Measurements from ENCODE around the gene QPCT. TPM values are rescaled to one million over a fixed set of nuclear protein-coding genes. Genes with fewer than 3 reads are reported as not detected.

QPCT gene
- total RNA-seq, 1 donor from 2014 or later, result 0.45 TPM

DNA sequence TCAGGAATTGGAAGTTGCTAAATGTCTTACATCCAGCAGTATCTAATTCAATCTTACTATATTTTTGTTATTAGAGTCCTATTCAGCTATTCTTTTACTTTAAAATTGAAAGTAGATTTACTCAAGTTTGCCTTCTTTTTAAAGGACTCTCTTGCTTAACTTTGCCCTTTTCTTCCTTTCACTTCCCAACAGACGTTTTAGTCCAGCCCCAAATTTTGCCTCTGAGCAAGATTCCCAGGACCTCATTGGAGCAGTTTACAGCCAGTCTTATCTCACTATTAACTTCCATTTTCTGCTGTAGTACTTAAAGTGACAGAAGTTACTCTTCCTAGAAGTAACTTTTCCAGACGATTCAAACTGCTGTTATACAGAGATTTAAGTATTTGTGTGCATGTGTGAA lies 18.1 kb upstream of the QPCT start:
- peak overlapping the region; percentile 27 for H3K4me3 Mint-ChIP-seq
- DNase-seq (ENCODE audit: low spot score in 2 of 2, unreplicated experiment in 2 of 2), result no peak
- no peaks in the 10 kb centered on the region for H3K27me3 Mint-ChIP-seq (ENCODE audit: low read depth)
- H3K27ac Mint-ChIP-seq, result peak overlapping the region; percentile 3
- H3K9me3 Mint-ChIP-seq, result no peaks in the 10 kb centered on the region
- H3K36me3 Mint-ChIP-seq, result no peaks in the 10 kb centered on the region
- TF ChIP-seq, protein P1, sequence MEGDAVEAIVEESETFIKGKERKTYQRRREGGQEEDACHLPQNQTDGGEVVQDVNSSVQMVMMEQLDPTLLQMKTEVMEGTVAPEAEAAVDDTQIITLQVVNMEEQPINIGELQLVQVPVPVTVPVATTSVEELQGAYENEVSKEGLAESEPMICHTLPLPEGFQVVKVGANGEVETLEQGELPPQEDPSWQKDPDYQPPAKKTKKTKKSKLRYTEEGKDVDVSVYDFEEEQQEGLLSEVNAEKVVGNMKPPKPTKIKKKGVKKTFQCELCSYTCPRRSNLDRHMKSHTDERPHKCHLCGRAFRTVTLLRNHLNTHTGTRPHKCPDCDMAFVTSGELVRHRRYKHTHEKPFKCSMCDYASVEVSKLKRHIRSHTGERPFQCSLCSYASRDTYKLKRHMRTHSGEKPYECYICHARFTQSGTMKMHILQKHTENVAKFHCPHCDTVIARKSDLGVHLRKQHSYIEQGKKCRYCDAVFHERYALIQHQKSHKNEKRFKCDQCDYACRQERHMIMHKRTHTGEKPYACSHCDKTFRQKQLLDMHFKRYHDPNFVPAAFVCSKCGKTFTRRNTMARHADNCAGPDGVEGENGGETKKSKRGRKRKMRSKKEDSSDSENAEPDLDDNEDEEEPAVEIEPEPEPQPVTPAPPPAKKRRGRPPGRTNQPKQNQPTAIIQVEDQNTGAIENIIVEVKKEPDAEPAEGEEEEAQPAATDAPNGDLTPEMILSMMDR (IDR thresholded peaks at IDR 0.05; ENCODE audit: unreplicated experiment), result no peak
- H3K4me1 Mint-ChIP-seq, result peaks cover 36% of the 10 kb centered on the region

GRCh38 chr2:37326866-37327634 lies 17.4 kb upstream of the QPCT start:
- Mint-ChIP-seq H3K4me1 (peaks cover 28% of the 10 kb centered on the region), H3K9me3 (no peaks in the 10 kb centered on the region), H3K36me3 (no peaks in the 10 kb centered on the region), H3K27me3 (ENCODE audit: low read depth) (no peaks in the 10 kb centered on the region), H3K4me3 (peak overlapping the region; percentile 27), H3K27ac (peak overlapping the region; percentile 32)
- DNase-seq (ENCODE audit: low spot score in 2 of 2, unreplicated experiment in 2 of 2), result no peak
- TF ChIP-seq, protein P1 (IDR thresholded peaks at IDR 0.05; ENCODE audit: unreplicated experiment), result no peak

DNA sequence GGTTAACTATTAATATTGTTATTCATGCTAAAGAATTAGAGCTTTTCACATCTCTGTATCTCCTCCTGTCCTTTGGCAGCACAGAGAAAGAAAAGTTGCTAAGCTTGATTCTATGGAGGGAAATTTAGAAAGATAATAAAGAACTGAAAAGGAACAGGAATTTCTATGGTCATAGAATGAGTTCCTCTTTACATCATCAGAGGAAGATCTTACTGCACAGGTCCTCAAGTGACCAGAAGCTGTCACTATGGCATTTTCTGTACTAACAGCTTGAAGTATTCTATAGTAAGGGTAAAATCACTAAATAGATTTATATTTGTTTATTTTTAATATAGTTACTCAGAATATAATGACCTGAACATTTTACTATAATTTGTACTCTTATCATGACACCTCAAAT lies 13.7 kb upstream of the QPCT start:
- H3K27ac Mint-ChIP-seq, result no peak overlapping the region
- no peaks in the 10 kb centered on the region for H3K36me3 Mint-ChIP-seq
- no peak for DNase-seq (ENCODE audit: low spot score in 2 of 2, unreplicated experiment in 2 of 2)
- peaks cover 22% of the 10 kb centered on the region for H3K4me1 Mint-ChIP-seq
- TF ChIP-seq, protein P1 (IDR thresholded peaks at IDR 0.05; ENCODE audit: unreplicated experiment), result no peak
- H3K4me3 Mint-ChIP-seq, result no peak overlapping the region
- no peaks in the 10 kb centered on the region for H3K9me3 Mint-ChIP-seq
- no peaks in the 10 kb centered on the region for H3K27me3 Mint-ChIP-seq (ENCODE audit: low read depth)

- Mint-ChIP-seq H3K9me3 (no peaks in the 10 kb centered on the region), H3K4me3 (no peak overlapping the region), H3K27me3 (ENCODE audit: low read depth) (no peaks in the 10 kb centered on the region), H3K36me3 (no peaks in the 10 kb centered on the region), H3K27ac (no peak overlapping the region), H3K4me1 (peaks cover 18% of the 10 kb centered on the region)
- TF ChIP-seq, protein P1 (IDR thresholded peaks at IDR 0.05; ENCODE audit: unreplicated experiment), result no peak
- DNase-seq (ENCODE audit: low spot score in 2 of 2, unreplicated experiment in 2 of 2), result no peak
Observed at GRCh38 chr2:37332560-37332959, 11.9 kb upstream of the QPCT start.

DNA sequence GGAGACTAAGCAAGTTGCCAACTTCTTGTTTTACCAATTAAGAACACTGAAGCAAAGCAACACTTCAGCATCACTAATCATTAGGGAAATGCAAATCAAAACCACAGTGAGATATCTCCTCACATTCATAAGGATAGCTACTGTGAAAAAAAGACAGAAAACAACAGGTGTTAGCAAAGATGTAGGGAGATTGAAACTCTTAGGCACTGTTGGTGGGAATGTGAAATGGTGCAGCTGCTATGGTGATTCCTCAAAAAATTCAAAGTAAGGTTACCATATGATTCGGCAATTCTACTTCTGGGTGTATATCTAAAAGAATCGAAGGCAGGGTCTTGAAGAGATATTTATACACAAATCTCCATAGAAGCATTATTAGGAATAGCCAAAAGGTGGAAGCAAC lies 11.2 kb upstream of the QPCT start:
- H3K27me3 Mint-ChIP-seq (ENCODE audit: low read depth), result no peaks in the 10 kb centered on the region
- no peak overlapping the region for H3K4me3 Mint-ChIP-seq
- DNase-seq (ENCODE audit: low spot score in 2 of 2, unreplicated experiment in 2 of 2), result no peak
- H3K4me1 Mint-ChIP-seq, result peaks cover 24% of the 10 kb centered on the region
- H3K36me3 Mint-ChIP-seq, result no peaks in the 10 kb centered on the region
- no peak overlapping the region for H3K27ac Mint-ChIP-seq
- H3K9me3 Mint-ChIP-seq, result no peaks in the 10 kb centered on the region
- TF ChIP-seq, protein P1 (IDR thresholded peaks at IDR 0.05; ENCODE audit: unreplicated experiment), result no peak
